ENCODE results near the gene ZNF546.
A peak's percentile ranks its signal among the peaks of the same experiment; 100 is the strongest.

Gene ZNF546

GRCh38 chr19:39986643-39987042, 10.2 kb upstream of the ZNF546 start:
- TF ChIP-seq CTCF (conservative IDR thresholded peaks at IDR 0.05; ENCODE audit: control insufficient read depth, insufficient read depth, low read depth, low read length), result no peak
- no peak for DNase-seq (ENCODE audit: low read depth)
- no peak overlapping the region for H3K4me3 ChIP-seq (ENCODE audit: control insufficient read depth, low read depth, low read length)

GRCh38 chr19:39987167-39987566, 9.7 kb upstream of the ZNF546 start:
- no peak for DNase-seq (ENCODE audit: low read depth)
- TF ChIP-seq CTCF (conservative IDR thresholded peaks at IDR 0.05; ENCODE audit: control insufficient read depth, insufficient read depth, low read depth, low read length), result no peak
- no peak overlapping the region for H3K4me3 ChIP-seq (ENCODE audit: control insufficient read depth, low read depth, low read length)

GRCh38 chr19:39987596-39987995, 9.3 kb upstream of the ZNF546 start:
- H3K4me3 ChIP-seq (ENCODE audit: control insufficient read depth, low read depth, low read length), result no peak overlapping the region
- no peak for DNase-seq (ENCODE audit: low read depth)
- no peak for TF ChIP-seq CTCF (conservative IDR thresholded peaks at IDR 0.05; ENCODE audit: control insufficient read depth, insufficient read depth, low read depth, low read length)

GRCh38 chr19:39993605-39994004, 3.3 kb upstream of the ZNF546 start:
- TF ChIP-seq CTCF (conservative IDR thresholded peaks at IDR 0.05; ENCODE audit: control insufficient read depth, insufficient read depth, low read depth, low read length), result no peak
- no peak for DNase-seq (ENCODE audit: low read depth)
- no peak overlapping the region for H3K4me3 ChIP-seq (ENCODE audit: control insufficient read depth, low read depth, low read length)

GRCh38 chr19:39994361-39994760, 2.5 kb upstream of the ZNF546 start:
- DNase-seq (ENCODE audit: low read depth), result no peak
- TF ChIP-seq CTCF (conservative IDR thresholded peaks at IDR 0.05; ENCODE audit: control insufficient read depth, insufficient read depth, low read depth, low read length), result no peak

GRCh38 chr19:39995794-39996193, 1.1 kb upstream of the ZNF546 start:
- no peak for TF ChIP-seq CTCF (conservative IDR thresholded peaks at IDR 0.05; ENCODE audit: control insufficient read depth, insufficient read depth, low read depth, low read length)
- peak overlapping the region; percentile 89 for H3K4me3 ChIP-seq (ENCODE audit: control insufficient read depth, low read depth, low read length)
- DNase-seq (ENCODE audit: low read depth), result no peak

More at GRCh38 chr19:39994361-39994760, 2.5 kb upstream of the ZNF546 start:
- H3K4me3 ChIP-seq (ENCODE audit: control insufficient read depth, low read depth, low read length), result no peak overlapping the region

GRCh38 chr19:39996218-39996810, 546 bp upstream of the ZNF546 start:
- DNase-seq (ENCODE audit: low read depth), result peak; percentile 78
- no peak for TF ChIP-seq CTCF (conservative IDR thresholded peaks at IDR 0.05; ENCODE audit: control insufficient read depth, insufficient read depth, low read depth, low read length)
- peak overlapping the region; percentile 89 for H3K4me3 ChIP-seq (ENCODE audit: control insufficient read depth, low read depth, low read length)

Measured in fibroblast of mammary gland (primary cell).